IPS-18c (cell line): ENCODE measurements around the gene SLC30A10.
"Not testable (repeated sequence)": the region's sequence is repeated elsewhere in the genome, so short reads cannot be mapped to it uniquely, and the experiment has no call there.

Experiments used
- H3K4me3 ChIP-seq: 2 replicates; pipeline ENCODE4 v1.7.0; 2013; ENCODE audit warnings: low read depth, mild to moderate bottlenecking, low read length, moderate library complexity; ENCODE audit not compliant: insufficient read depth
- H3K9me3 ChIP-seq: one replicate; pipeline ENCODE4 v1.6.1; 2013; ENCODE audit warnings: mild to moderate bottlenecking, low read length, moderate library complexity; ENCODE audit not compliant: control insufficient read depth, insufficient read depth

Gene SLC30A10

GRCh38 chr1:219906565-219906923, 21.8 kb downstream of the SLC30A10 start:
- H3K4me3 ChIP-seq = not testable (repeated sequence)

GRCh38 chr1:219905524-219905923, 22.8 kb downstream of the SLC30A10 start:
- Histone ChIP-seq H3K4me3 (no peak overlapping the region), H3K9me3 (no peaks in the 10 kb centered on the region)

More at GRCh38 chr1:219906565-219906923, 21.8 kb downstream of the SLC30A10 start:
- not testable (repeated sequence) for H3K9me3 ChIP-seq

DNA sequence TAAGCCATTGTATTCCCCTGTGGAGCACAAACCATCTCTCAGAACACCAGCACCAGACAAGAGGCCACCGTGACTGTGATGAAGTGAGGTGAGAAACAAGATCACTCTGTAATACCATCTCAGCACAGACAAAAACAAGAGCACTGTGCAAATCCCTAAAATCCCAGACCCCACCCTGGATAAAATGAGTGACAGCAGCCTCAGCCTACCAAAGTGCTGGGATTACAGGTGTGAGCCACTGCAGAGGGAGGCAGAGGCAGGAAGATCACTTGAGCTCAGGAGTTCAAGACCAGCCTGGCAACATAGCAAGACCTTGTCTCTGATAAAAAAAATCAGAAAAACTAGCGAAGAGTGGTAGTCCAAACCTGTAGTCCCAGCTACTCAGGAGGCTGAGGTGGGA, 23.4 kb downstream of the SLC30A10 start:
- no peak overlapping the region for H3K4me3 ChIP-seq

GRCh38 chr1:219903353-219903871, 24.9 kb downstream of the SLC30A10 start:
- H3K9me3 ChIP-seq = no peaks in the 10 kb centered on the region

More for the DNA sequence above, 23.4 kb downstream of the SLC30A10 start:
- no peaks in the 10 kb centered on the region for H3K9me3 ChIP-seq

GRCh38 chr1:219902951-219903350, 25.4 kb downstream of the SLC30A10 start:
- H3K4me3 ChIP-seq = no peak overlapping the region
- no peaks in the 10 kb centered on the region for H3K9me3 ChIP-seq

More at GRCh38 chr1:219903353-219903871, 24.9 kb downstream of the SLC30A10 start:
- H3K4me3 ChIP-seq = no peak overlapping the region

- no peak overlapping the region for H3K4me3 ChIP-seq
- no peaks in the 10 kb centered on the region for H3K9me3 ChIP-seq
These were observed 27.5 kb downstream of the SLC30A10 start for GRCh38 chr1:219900882-219901281.

- H3K9me3 ChIP-seq = no peaks in the 10 kb centered on the region
- no peak overlapping the region for H3K4me3 ChIP-seq
These were observed 28.2 kb downstream of the SLC30A10 start for GRCh38 chr1:219900201-219900600.

- no peak overlapping the region; the same call in 1 of the 2 replicates for H3K4me3 ChIP-seq
- no peaks in the 10 kb centered on the region for H3K9me3 ChIP-seq
These were observed 30.0 kb downstream of the SLC30A10 start for GRCh38 chr1:219898375-219898774.

DNA sequence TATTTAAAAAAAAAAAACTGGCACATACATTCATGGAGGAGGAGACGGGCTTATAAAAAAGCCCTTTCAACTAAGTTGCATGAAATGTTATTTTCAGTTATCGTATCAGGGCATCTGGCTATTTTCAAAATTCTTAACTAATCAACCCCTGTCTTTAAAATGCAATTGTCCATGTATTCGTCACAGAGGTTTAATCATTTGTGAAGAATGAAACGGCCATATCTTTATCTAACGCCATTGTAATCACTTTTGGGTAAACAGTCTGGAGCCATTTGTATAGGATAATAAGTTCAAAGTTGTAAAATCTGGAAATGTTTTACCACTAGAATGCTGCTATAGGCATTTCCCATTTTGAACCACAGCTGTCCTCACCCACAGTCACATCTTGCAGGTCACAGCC, 30.4 kb downstream of the SLC30A10 start:
- no peak overlapping the region for H3K4me3 ChIP-seq
- H3K9me3 ChIP-seq = no peaks in the 10 kb centered on the region

DNA sequence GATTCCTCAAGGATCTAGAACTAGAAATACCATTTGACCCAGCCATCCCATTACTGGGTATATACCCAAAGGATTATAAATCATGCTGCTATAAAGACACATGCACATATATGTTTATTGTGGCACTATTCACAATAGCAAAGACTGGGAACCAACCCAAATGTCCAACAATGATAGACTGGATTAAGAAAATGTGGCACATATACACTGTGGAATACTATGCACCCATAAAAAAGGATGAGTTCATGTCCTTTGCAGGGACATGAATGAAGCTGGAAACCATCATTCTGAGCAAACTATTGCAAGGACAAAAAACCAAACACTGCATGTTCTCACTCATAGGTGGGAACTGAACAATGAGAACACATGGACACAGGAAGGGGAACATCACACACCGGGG, 36.1 kb downstream of the SLC30A10 start:
- H3K4me3 ChIP-seq, H3K9me3 ChIP-seq: not testable (repeated sequence)

DNA sequence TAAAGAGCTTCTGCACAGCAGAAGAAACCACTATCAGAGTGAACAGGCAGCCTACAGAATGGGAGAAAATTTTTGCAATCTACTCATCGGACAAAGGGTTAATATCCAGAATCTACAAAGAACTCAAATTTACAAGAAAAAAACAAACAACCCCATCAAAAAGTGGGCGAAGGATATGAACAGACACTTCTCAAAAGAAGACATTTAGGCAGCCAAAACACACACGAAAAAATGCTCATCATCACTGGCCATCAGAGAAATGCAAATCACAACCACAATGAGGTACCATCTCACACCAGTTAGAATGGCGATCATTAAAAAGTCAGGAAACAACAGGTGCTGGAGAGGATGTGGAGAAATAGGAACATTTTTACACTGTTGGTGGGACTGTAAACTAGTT, 36.5 kb downstream of the SLC30A10 start:
- not testable (repeated sequence) for H3K9me3 ChIP-seq, H3K4me3 ChIP-seq

- not testable (repeated sequence) for H3K9me3 ChIP-seq, H3K4me3 ChIP-seq
These were observed 39.7 kb downstream of the SLC30A10 start for GRCh38 chr1:219888667-219889066.

- H3K4me3 ChIP-seq = no peak overlapping the region
- H3K9me3 ChIP-seq = peaks cover 2% of the 10 kb centered on the region
These were observed 42.7 kb downstream of the SLC30A10 start for GRCh38 chr1:219885680-219886079.

DNA sequence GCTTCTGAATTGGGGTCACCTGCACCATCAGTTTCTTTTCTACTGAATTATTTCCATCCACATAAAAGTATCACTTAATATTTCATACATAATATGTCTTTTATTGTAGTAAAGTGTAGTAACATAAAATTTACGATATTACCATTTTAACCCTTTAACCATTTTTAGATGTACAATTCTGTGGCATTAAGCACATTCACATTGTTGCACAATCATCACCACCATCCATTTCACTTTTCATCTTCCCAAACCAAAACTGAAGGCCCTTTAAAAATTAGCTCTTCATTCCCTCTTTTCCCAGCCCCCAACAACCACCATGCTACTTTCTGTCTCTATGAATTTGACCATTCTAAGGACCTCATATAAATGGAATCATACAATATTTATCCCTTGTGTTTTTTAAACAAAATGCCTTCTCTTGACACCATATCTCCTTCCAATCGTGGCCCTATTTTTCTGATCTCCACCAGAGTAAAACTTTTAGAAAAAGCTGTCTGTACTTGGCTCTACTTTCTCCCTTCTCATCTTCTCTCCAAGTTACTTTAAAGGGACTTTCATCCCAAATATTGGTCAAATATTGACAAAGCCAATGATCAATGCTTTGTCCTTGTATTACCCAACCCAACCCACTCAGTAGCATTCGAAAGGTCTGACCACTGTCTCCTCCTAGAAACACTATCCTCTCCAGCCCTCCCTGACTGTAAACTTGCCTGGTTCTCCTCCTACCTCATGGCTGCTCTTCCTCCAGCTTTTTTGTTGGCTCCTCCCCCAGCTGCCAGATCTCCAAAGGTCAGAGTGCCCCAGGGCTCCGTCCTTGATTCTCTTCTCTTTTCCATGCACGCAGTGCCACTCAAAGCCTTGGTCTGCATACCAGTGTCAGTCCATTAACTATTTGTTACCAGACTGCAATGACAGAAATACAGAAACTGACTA, 44.7 kb downstream of the SLC30A10 start:
- H3K9me3 ChIP-seq = peaks cover 2% of the 10 kb centered on the region

DNA sequence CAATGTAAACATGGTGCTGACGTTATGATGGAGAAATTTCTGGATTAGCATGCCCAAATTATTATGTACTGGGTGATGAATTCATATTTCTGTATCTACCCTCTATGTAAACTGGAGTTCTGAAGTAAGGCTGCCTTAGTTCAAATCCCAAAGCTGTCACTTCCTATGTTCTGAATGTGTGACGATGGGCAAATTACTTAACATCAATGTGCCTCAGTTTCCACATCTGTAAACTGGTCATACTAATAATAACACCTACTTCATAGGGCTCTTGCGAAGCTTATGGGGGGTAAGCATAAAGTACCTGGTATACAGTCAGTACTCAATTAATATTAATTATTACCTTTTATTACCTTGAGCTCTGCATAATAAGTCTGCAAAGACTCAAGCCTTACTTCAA, 45.6 kb downstream of the SLC30A10 start:
- H3K4me3 ChIP-seq = no peak overlapping the region
- H3K9me3 ChIP-seq = peaks cover 2% of the 10 kb centered on the region

More for the DNA sequence above, 44.7 kb downstream of the SLC30A10 start:
- no peak overlapping the region for H3K4me3 ChIP-seq

DNA sequence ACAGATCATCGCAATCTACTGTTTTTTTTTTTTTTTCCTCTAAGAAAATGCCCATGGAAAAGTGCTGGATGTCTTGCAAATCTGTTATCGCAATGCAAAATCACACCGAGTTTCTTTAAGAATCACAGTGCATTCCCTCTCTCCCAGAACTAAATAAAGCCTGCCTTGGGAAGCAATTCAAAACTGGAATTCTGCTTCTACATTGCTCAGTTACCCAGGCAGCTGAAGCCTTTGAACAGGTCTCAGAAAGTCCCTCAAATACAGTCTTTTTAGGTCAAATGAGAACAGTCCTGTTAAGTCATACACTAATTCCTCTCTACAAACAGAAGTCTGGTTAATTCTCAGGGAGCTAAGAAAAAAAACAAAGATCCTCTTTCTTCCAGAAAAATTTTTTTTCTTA, 46.3 kb downstream of the SLC30A10 start:
- Histone ChIP-seq H3K9me3 (no peaks in the 10 kb centered on the region), H3K4me3 (no peak overlapping the region)

DNA sequence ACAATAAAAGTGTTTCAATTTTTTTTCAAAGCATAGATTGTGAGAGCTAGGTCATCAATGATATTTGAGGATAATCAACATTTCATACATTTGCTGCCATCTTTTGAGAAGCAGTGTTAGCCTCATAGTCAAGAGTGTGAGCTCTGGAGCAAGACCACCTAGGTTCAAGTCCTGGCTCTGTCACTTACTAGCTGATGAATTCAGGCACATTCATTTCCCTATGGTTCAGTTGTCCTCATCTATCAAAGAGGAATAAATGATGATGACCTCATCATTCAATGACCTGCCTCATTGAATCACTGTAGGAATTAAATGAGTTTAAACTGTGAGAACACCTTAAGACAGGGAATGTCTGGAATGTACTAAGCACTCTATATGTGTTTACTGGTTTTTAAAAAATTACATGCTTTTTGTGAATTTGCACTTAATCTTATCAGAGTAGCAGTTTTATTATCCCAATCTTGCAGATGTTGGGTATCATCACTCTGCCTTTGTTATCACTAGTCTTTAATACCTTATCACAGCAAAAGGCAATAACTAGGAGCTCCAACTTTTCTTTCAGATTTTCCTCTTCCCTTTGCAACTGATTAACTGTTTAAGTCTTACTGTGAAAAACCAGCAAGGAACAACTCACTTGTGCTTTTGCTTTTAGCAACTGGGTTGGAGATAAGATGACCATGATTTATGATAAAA, 47.4 kb downstream of the SLC30A10 start:
- no peak overlapping the region for H3K4me3 ChIP-seq
- H3K9me3 ChIP-seq = no peaks in the 10 kb centered on the region

DNA sequence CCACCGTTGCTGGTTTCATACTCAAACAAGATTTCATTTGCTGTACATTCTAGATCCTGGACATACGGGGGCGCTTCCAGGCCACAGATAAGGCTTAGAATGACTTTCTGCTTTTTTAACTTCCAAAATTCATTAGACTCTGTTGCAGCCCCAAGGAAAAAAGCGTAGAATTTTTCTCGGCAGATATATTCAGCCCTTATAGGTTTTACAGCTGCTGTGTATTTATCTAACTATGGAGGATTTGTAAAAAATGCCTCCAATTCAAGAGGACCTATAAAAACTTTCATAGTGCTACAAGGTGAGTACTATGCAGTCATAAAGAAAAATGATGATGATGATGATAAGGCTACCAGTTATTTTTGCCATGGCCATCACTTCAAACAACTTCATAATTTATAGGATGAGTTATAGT, 51.6 kb downstream of the SLC30A10 start:
- Histone ChIP-seq H3K4me3 (no peak overlapping the region), H3K9me3 (no peaks in the 10 kb centered on the region)
